Measurements from ENCODE around the gene ANKMY1.

- TF ChIP-seq, protein P1, sequence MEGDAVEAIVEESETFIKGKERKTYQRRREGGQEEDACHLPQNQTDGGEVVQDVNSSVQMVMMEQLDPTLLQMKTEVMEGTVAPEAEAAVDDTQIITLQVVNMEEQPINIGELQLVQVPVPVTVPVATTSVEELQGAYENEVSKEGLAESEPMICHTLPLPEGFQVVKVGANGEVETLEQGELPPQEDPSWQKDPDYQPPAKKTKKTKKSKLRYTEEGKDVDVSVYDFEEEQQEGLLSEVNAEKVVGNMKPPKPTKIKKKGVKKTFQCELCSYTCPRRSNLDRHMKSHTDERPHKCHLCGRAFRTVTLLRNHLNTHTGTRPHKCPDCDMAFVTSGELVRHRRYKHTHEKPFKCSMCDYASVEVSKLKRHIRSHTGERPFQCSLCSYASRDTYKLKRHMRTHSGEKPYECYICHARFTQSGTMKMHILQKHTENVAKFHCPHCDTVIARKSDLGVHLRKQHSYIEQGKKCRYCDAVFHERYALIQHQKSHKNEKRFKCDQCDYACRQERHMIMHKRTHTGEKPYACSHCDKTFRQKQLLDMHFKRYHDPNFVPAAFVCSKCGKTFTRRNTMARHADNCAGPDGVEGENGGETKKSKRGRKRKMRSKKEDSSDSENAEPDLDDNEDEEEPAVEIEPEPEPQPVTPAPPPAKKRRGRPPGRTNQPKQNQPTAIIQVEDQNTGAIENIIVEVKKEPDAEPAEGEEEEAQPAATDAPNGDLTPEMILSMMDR (conservative IDR thresholded peaks at IDR 0.05) = no peak
- no peak for TF ChIP-seq EZH2 (IDR thresholded peaks at IDR 0.05; ENCODE audit: low read depth)
Measured at GRCh38 chr2:240527153-240527750, 30.5 kb downstream of the ANKMY1 start.
